Measurements from ENCODE around the gene FNDC3B.

The FNDC3B gene

GRCh38 chr3:172309059-172309458 lies 269.7 kb downstream of the FNDC3B start:
- DNase-seq (ENCODE audit: low read depth in 3 of 3): no peak

GRCh38 chr3:172309741-172310427 lies 270.5 kb downstream of the FNDC3B start:
- no peak for DNase-seq (ENCODE audit: low read depth in 3 of 3)

GRCh38 chr3:172310428-172310760 lies 271.0 kb downstream of the FNDC3B start:
- no peak for DNase-seq (ENCODE audit: low read depth in 3 of 3)

- DNase-seq (ENCODE audit: low read depth in 3 of 3): no peak
Observed at GRCh38 chr3:172311217-172311616, 271.8 kb downstream of the FNDC3B start.

- no peak for DNase-seq (ENCODE audit: low read depth in 3 of 3)
Observed at GRCh38 chr3:172312001-172312400, 272.6 kb downstream of the FNDC3B start.

GRCh38 chr3:172312711-172313110 lies 273.3 kb downstream of the FNDC3B start:
- DNase-seq (ENCODE audit: low read depth in 3 of 3): no peak

GRCh38 chr3:172313671-172314070 lies 274.3 kb downstream of the FNDC3B start:
- no peak for DNase-seq (ENCODE audit: low read depth in 3 of 3)

- DNase-seq (ENCODE audit: low read depth in 3 of 3): no peak
Observed at GRCh38 chr3:172314591-172315160, 275.3 kb downstream of the FNDC3B start.

GRCh38 chr3:172315401-172316091 lies 276.2 kb downstream of the FNDC3B start:
- no peak for DNase-seq (ENCODE audit: low read depth in 3 of 3)

GRCh38 chr3:172316758-172317157 lies 277.4 kb downstream of the FNDC3B start:
- DNase-seq (ENCODE audit: low read depth in 3 of 3): no peak

- no peak for DNase-seq (ENCODE audit: low read depth in 3 of 3)
Observed at GRCh38 chr3:172317481-172317880, 278.1 kb downstream of the FNDC3B start.

- DNase-seq (ENCODE audit: low read depth in 3 of 3): no peak
Observed at GRCh38 chr3:172317984-172318383, 278.6 kb downstream of the FNDC3B start.

- no peak for DNase-seq (ENCODE audit: low read depth in 3 of 3)
Observed at GRCh38 chr3:172319595-172319994, 280.2 kb downstream of the FNDC3B start.

GRCh38 chr3:172320468-172320867 lies 281.1 kb downstream of the FNDC3B start:
- no peak for DNase-seq (ENCODE audit: low read depth in 3 of 3)

- no peak for DNase-seq (ENCODE audit: low read depth in 3 of 3)
Observed at GRCh38 chr3:172321035-172321434, 281.7 kb downstream of the FNDC3B start.

- no peak for DNase-seq (ENCODE audit: low read depth in 3 of 3)
Observed at GRCh38 chr3:172323894-172324610, 284.7 kb downstream of the FNDC3B start.

- no peak for DNase-seq (ENCODE audit: low read depth in 3 of 3)
Observed at GRCh38 chr3:172324611-172325203, 285.3 kb downstream of the FNDC3B start.

GRCh38 chr3:172325461-172325860 lies 286.1 kb downstream of the FNDC3B start:
- no peak for DNase-seq (ENCODE audit: low read depth in 3 of 3)

GRCh38 chr3:172326993-172327392 lies 287.6 kb downstream of the FNDC3B start:
- no peak for DNase-seq (ENCODE audit: low read depth in 3 of 3)

GRCh38 chr3:172328282-172328681 lies 288.9 kb downstream of the FNDC3B start:
- no peak for DNase-seq (ENCODE audit: low read depth in 3 of 3)

GRCh38 chr3:172329070-172329469 lies 289.7 kb downstream of the FNDC3B start:
- DNase-seq (ENCODE audit: low read depth in 3 of 3): no peak

- DNase-seq (ENCODE audit: low read depth in 3 of 3): no peak
Observed at GRCh38 chr3:172330413-172330812, 291.0 kb downstream of the FNDC3B start.

Data from stimulated activated CD4-positive, alpha-beta T cell treated with anti-CD3 and anti-CD28 coated beads, TNF-alpha, amount 100 ng/mL, for 4 hours (primary cell).